CD4-positive, alpha-beta T cell treated with Interleukin-4 for 4 hours (primary cell): ENCODE results near the gene ATP1B1.
"Not testable (repeated sequence)": the region's sequence is repeated elsewhere in the genome, so short reads cannot be mapped to it uniquely, and the experiment has no call there.

Experiments
- DNase-seq: peaks from one replicate; pipeline ENCODE4 v3.0.0-alpha.2; 2020

The ATP1B1 gene

DNA sequence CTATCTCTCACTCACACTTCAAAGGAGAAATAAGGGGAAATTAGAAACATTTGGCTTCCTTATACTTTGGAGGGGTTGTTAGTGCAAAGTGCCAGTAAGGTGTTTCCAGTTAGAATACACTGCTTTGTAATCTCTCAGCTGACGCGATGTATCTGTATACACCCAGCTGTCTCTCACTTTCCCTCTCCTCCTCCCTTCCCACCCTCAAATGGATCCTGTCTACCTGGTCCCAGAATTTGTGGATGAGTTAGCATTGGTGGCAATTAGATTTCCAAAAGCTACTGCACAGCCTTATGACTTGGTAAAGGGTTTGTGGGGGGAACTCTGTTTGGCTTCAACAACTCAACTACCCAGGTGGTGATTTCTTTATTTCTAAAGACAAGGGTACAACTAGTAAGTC lies 10.5 kb downstream of the ATP1B1 start:
- DNase-seq = no peak

DNA sequence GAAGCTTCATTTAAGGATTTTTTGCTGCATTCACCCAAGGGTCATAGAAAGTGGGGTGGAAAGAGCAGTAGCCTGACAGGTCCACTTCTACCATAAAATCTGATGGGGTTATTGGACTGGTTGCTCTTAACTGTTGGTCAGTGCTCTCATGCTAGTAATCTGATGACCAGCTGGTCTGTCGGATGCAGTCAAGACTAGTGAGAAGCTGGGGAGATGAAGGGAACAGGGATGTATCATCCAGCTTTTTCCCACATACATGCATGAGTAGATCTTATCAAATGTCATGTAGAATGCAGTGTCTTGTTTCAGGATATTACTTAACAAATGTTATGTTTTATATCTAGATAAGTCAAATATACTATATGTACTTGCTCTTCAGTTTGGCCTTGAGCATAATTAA lies 11.1 kb downstream of the ATP1B1 start:
- DNase-seq = no peak

- no peak for DNase-seq
Measured at GRCh38 chr1:169118227-169118626, 11.7 kb downstream of the ATP1B1 start.

DNA sequence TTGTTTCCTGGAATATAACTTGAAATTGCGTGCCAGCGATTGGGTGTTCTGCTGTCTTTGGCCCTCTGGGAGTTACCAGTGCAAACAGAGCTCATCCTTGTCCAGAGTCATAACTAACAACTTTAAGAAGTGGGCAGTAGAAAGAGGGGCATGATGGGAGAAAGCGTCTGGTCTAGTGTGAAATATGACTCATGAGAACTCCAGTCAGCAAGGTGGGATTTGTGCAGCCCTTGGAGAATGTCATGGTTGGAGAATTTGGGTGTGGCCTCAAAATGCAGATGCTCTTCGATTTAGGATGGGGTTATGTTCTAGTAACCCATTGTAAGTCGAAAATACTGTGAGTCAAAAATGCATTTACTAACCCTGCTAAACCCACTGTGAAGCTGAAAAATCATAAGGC lies 12.9 kb downstream of the ATP1B1 start:
- DNase-seq = no peak

GRCh38 chr1:169120066-169120465 lies 13.6 kb downstream of the ATP1B1 start:
- no peak for DNase-seq

DNA sequence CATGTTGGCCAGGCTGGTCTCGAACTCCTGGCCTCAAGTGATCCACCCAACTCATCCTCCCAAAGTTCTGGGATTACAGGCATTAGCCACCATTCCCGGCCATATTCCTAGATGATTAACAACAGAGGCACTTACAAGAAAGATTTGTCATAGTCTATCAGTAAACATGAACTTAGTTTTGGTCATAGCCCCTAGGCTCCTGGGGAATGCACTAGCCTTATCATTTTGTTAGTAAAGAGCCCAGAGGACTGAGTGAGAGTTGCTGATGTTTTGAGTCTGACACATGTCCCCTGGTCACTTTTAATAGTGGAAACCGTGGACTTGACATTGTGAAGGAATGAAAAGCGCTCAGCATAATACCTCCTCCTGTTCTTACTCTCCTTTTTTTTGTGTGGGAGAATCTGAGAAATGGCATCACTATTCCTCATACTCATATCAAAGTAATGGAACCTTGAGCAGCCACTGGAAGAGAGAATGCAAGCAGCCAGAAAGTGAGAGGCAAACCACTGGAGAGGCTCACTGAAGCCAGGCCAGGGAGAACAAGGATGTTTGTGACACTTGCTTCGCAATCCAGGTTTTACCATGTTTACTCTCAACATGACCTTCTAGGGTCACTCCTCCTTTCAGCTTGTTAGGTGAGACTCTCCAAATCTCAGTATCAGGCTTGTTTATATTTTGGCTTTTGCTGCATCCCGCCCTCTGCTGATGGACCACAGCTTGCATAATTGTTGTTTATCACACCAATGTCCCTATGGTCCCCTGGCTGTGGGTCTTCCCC lies 14.8 kb downstream of the ATP1B1 start:
- no peak for DNase-seq

DNA sequence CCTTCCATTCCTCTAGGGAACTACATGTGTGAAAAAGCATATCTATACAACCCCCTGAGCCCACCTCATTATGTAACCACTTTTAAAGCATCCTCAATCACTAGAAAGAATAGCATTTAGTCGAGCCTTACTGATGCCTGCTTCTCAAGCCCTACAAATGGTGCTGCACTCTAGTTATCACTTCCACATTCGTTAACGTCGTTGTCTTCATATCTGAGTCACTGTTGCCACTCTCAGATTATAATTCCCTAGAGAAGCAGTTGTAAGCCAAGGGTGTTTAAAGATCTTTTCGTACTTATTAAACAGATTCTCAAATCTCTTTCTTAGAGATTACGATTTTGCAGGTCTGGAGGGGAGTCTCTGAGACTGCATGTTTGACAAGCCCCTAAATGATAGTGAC lies 16.5 kb downstream of the ATP1B1 start:
- no peak for DNase-seq

- no peak for DNase-seq
Measured at GRCh38 chr1:169124459-169124858, 18.0 kb downstream of the ATP1B1 start.

- DNase-seq = not testable (repeated sequence)
Measured at GRCh38 chr1:169125597-169125996, 19.1 kb downstream of the ATP1B1 start.

DNA sequence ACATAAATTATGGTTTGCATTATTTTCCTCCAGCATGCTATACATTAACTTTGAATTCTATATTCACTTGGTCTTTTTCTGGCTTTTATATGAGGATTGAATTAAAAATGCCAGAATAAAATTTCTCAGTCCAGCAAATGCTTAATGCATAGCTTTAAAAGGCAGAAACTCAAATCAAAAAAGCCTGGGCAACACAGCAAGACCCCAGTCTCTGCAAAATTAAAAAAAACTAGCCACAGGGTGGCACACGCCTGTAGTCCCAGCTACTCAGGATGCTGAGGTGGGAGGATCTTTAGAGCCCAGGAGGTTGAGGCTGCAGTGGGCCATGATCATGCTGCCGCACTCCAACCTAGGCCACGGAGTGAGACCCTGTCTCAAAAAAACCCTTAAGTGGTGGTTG lies 19.8 kb downstream of the ATP1B1 start:
- no peak for DNase-seq

GRCh38 chr1:169127305-169127704 lies 20.8 kb downstream of the ATP1B1 start:
- no peak for DNase-seq

GRCh38 chr1:169128562-169128961 lies 22.1 kb downstream of the ATP1B1 start:
- DNase-seq = no peak

DNA sequence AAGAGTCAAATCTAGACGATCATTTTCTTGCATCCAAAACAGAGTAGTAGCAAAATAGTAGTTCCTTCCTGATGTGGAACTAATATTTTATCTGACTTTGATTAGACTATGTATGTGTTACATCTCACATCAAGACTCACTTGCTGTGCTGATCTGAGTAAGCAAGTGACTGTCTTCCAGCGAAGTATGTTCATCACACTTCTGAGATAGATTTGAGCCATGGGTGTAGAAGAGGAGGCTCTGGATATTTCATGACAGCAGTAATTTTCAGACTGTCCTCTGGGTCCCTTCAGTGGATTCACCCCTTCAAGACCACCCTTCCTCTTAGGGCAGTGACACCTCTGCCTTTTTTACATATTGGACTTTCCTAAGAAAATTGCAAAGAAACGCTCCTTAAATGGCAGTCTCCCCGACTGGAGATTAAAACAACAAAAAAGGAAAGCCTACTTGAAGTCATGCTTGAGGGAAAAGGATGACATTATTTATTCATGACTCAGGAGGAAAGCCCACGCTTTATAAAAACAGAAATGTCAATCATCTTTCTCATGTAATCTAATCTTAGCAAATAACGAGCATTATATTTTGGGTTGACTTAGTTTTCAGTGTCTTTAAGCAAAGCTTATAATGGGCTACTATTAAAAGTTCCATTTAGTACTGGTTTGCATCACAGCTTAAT lies 22.8 kb downstream of the ATP1B1 start:
- DNase-seq = no peak

DNA sequence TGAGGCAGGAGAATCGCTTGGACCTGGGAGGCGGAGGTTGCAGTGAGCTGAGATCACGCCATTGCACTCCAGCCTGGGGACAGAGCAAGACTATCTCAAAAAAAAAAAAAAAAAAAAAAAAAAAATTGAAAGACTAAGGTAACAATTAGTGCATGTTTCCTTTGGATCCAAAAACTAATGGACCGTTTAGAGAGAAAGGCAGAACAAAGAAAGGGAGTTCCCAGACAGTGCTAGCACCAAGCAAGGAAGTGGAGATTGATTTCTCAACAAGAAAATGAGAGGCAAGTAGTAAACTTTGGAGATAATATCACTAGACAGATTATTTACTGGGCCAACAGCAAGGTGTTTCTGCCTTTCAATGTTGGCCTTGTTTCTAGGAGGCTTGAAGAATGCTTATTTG lies 24.2 kb downstream of the ATP1B1 start:
- DNase-seq = no peak

GRCh38 chr1:169132512-169133227 lies 26.2 kb downstream of the ATP1B1 start:
- DNase-seq = no peak

DNA sequence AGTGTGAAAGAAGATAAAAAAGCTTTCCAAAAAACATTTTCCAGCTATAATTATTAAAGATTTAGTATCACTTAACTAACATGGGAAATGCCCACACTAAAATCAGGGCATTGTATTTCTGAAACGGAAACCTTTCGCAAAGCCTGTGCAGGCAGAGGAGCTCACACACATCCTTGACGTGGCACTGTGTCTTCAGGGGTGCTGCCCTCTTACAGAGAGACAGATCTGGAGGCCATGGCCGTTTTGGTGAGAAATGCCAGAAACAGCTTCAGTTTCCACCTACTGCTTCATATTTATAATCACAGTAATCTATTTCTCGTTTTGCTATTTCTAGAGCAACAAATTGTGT lies 26.7 kb downstream of the ATP1B1 start:
- no peak for DNase-seq

- DNase-seq = no peak
Measured at GRCh38 chr1:169133801-169134502, 27.5 kb downstream of the ATP1B1 start.

DNA sequence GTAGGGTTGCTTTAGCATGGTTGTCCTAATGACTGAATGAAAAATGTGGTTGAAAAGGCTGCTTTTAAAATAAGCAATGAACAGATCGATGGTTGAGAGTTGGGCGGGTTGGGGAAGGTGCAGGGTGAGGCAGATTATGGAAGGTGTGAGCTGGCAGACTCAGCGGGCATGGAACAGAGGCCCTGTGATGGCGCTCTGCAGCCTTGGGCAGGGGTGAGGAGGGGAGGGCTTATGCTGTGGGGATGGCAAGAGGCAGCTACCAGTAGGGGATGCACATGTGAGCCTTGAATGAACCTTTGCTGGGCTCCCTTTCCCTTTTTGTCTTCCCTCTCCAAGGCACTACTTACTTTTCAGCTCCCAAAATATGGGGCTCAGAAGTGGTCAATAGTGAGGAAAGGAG lies 30.9 kb downstream of the ATP1B1 start:
- no peak for DNase-seq

DNA sequence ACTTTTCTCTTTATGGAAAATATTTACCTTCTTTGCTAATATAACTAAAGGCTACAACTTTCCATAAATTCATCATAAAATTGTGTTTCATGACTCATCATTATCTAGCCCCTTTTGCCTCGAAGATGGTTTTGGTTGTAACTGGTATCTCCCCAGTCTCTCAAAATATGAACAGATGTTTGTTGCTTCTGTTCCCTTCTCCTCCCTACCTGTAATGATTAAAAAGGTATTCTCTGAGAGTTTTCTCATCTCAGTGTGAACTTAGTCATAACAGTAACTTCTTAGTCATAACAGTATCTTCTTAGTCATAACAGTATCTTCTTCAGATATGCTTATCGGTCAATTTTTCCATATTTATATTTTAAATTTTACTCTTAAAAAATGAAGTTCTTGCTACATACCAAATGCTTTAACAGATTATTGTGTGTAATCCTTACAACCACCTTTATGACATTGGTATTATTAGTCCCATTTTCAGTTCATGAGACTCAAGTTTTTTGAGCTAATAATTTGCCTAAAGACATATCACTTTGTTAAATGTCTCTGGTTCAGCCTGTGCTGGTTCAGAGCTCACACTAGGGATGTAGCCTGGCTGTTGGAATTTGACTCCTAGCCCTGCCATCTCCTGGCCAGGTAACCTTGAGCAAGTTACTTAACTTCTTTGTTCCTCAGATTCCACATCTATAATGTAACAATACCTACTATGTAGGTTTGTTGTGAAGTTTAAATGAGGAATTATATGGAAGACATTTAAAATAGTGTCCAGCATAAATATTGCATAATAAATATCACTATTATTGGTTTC lies 32.6 kb downstream of the ATP1B1 start:
- DNase-seq = no peak

DNA sequence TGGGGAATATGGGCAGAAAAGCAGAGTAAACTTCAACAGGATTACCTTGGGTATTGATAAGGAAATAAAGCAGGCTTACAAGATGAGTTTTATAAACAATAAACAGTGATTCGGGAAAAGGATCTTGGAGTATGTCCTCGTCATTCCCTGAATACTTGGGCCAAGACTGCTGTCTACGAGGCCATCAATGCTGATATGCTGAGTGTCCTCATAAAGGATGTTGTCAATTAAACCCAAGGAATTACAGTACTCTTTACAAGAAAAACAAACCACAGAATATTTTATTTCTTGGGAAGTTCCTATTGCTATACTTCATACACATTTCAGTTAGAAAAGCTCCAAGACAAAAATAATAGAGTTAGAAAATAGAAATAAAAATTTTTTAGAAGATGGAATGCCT lies 34.9 kb downstream of the ATP1B1 start:
- no peak for DNase-seq

- no peak for DNase-seq
Measured at GRCh38 chr1:169142129-169142528, 35.6 kb downstream of the ATP1B1 start.

DNA sequence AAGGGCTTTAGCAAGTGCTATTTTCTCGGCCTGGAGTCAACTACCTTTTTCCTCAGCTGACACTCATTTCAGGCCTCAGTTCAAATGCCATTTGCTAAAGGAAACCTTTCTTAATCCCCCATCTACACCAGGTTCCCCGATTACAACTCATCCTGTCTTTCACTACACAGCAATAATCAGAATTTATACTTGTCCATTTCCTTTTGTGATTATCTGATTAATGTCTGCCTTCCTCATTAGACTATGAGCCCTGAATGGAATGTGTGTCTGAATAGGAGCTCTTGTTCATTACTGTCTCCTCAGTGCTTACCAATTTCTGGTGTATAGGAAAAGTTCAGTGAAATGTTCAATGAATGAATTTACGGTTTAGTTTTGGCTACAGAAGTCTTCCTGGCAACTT lies 36.9 kb downstream of the ATP1B1 start:
- no peak for DNase-seq

GRCh38 chr1:169143984-169144383 lies 37.5 kb downstream of the ATP1B1 start:
- no peak for DNase-seq
